ENCODE data around the gene EFEMP1. TPM values are rescaled to one million over a fixed set of nuclear protein-coding genes. Genes with fewer than 3 reads are reported as not detected.

The EFEMP1 gene
- total RNA-seq, 2 experiments from 2014 or later, result not detected

- ChIA-PET POLR2A (no interaction called here), CTCF (no interaction called here)
- Mint-ChIP-seq H3K27me3 (no peaks in the 10 kb centered on the region), H3K36me3 (ENCODE audit: low read depth) (no peaks in the 10 kb centered on the region), H3K27ac (no peak overlapping the region), H3K4me3 (no peak overlapping the region), H3K4me1 (no peaks in the 10 kb centered on the region), H3K9me3 (no peaks in the 10 kb centered on the region)
- no peak for DNase-seq
Measured at GRCh38 chr2:55862246-55862645, 61.3 kb downstream of the EFEMP1 start.

GRCh38 chr2:55861733-55862132 is 61.8 kb downstream of the EFEMP1 start:
- Mint-ChIP-seq H3K9me3 (no peaks in the 10 kb centered on the region), H3K36me3 (ENCODE audit: low read depth) (no peaks in the 10 kb centered on the region), H3K4me1 (no peaks in the 10 kb centered on the region), H3K4me3 (no peak overlapping the region), H3K27ac (no peak overlapping the region), H3K27me3 (no peaks in the 10 kb centered on the region)
- ChIA-PET POLR2A (no interaction called here), CTCF (no interaction called here)
- no peak for DNase-seq

- H3K36me3 Mint-ChIP-seq (ENCODE audit: low read depth), result no peaks in the 10 kb centered on the region
- CTCF ChIA-PET, result no interaction called here
- no peaks in the 10 kb centered on the region for H3K9me3 Mint-ChIP-seq
- H3K27me3 Mint-ChIP-seq, result no peaks in the 10 kb centered on the region
- no peak overlapping the region for H3K27ac Mint-ChIP-seq
- POLR2A ChIA-PET, result no interaction called here
- DNase-seq, result no peak
- no peaks in the 10 kb centered on the region for H3K4me1 Mint-ChIP-seq
- no peak overlapping the region for H3K4me3 Mint-ChIP-seq
Measured at GRCh38 chr2:55860832-55861231, 62.8 kb downstream of the EFEMP1 start.

- CTCF ChIA-PET, result no interaction called here
- H3K4me3 Mint-ChIP-seq, result no peak overlapping the region
Measured at GRCh38 chr2:55859875-55860274, 63.7 kb downstream of the EFEMP1 start.

GRCh38 chr2:55857766-55858165 is 65.8 kb downstream of the EFEMP1 start:
- H3K4me1 Mint-ChIP-seq, result no peaks in the 10 kb centered on the region
- POLR2A ChIA-PET, result no interaction called here
- no peaks in the 10 kb centered on the region for H3K36me3 Mint-ChIP-seq (ENCODE audit: low read depth)
- DNase-seq, result no peak
- no peak overlapping the region for H3K4me3 Mint-ChIP-seq
- no peak overlapping the region for H3K27ac Mint-ChIP-seq
- CTCF ChIA-PET, result no interaction called here
- H3K9me3 Mint-ChIP-seq, result no peaks in the 10 kb centered on the region
- no peaks in the 10 kb centered on the region for H3K27me3 Mint-ChIP-seq

More at GRCh38 chr2:55859875-55860274, 63.7 kb downstream of the EFEMP1 start:
- no peaks in the 10 kb centered on the region for H3K36me3 Mint-ChIP-seq (ENCODE audit: low read depth)
- POLR2A ChIA-PET, result no interaction called here
- no peaks in the 10 kb centered on the region for H3K4me1 Mint-ChIP-seq
- no peak for DNase-seq
- H3K27me3 Mint-ChIP-seq, result no peaks in the 10 kb centered on the region
- no peak overlapping the region for H3K27ac Mint-ChIP-seq
- H3K9me3 Mint-ChIP-seq, result no peaks in the 10 kb centered on the region

GRCh38 chr2:55856936-55857335 is 66.6 kb downstream of the EFEMP1 start:
- H3K27me3 Mint-ChIP-seq, result no peaks in the 10 kb centered on the region
- ChIA-PET CTCF (no interaction called here), POLR2A (no interaction called here)
- H3K4me1 Mint-ChIP-seq, result no peaks in the 10 kb centered on the region
- H3K27ac Mint-ChIP-seq, result no peak overlapping the region
- DNase-seq, result no peak
- H3K4me3 Mint-ChIP-seq, result no peak overlapping the region
- H3K9me3 Mint-ChIP-seq, result no peaks in the 10 kb centered on the region
- H3K36me3 Mint-ChIP-seq (ENCODE audit: low read depth), result no peaks in the 10 kb centered on the region

GRCh38 chr2:55848096-55848495 is 75.5 kb downstream of the EFEMP1 start:
- Mint-ChIP-seq H3K27ac (no peak overlapping the region), H3K27me3 (peaks cover 2% of the 10 kb centered on the region), H3K4me1 (no peaks in the 10 kb centered on the region), H3K9me3 (no peaks in the 10 kb centered on the region), H3K4me3 (no peak overlapping the region), H3K36me3 (ENCODE audit: low read depth) (no peaks in the 10 kb centered on the region)
- ChIA-PET POLR2A (no interaction called here), CTCF (no interaction called here)
- DNase-seq, result no peak

GRCh38 chr2:55846426-55846825 is 77.2 kb downstream of the EFEMP1 start:
- Mint-ChIP-seq H3K27me3 (no peaks in the 10 kb centered on the region), H3K4me3 (no peak overlapping the region), H3K36me3 (ENCODE audit: low read depth) (no peaks in the 10 kb centered on the region), H3K27ac (no peak overlapping the region), H3K9me3 (no peaks in the 10 kb centered on the region), H3K4me1 (no peaks in the 10 kb centered on the region)
- no peak for DNase-seq
- ChIA-PET CTCF (no interaction called here), POLR2A (no interaction called here)

GRCh38 chr2:55844986-55845385 is 78.6 kb downstream of the EFEMP1 start:
- no peaks in the 10 kb centered on the region for H3K27me3 Mint-ChIP-seq
- no peak for DNase-seq
- no peaks in the 10 kb centered on the region for H3K4me1 Mint-ChIP-seq
- ChIA-PET POLR2A (no interaction called here), CTCF (interaction anchor here (0.6 kb wide), 1 partner anchor 1382 kb away, joined by 3 read pairs; no protein-coding TSS in a partner anchor)
- H3K9me3 Mint-ChIP-seq, result no peaks in the 10 kb centered on the region
- H3K27ac Mint-ChIP-seq, result no peak overlapping the region
- H3K36me3 Mint-ChIP-seq (ENCODE audit: low read depth), result no peaks in the 10 kb centered on the region
- H3K4me3 Mint-ChIP-seq, result no peak overlapping the region

- Mint-ChIP-seq H3K4me1 (no peaks in the 10 kb centered on the region), H3K27me3 (no peaks in the 10 kb centered on the region), H3K9me3 (no peaks in the 10 kb centered on the region), H3K36me3 (ENCODE audit: low read depth) (no peaks in the 10 kb centered on the region), H3K4me3 (no peak overlapping the region), H3K27ac (no peak overlapping the region)
- DNase-seq, result no peak
- CTCF ChIA-PET, result no interaction called here
- POLR2A ChIA-PET, result no interaction called here
Measured at GRCh38 chr2:55843994-55844345, 79.6 kb downstream of the EFEMP1 start.

GRCh38 chr2:55843096-55843993 is 80.2 kb downstream of the EFEMP1 start:
- Mint-ChIP-seq H3K27me3 (no peaks in the 10 kb centered on the region), H3K4me3 (no peak overlapping the region), H3K9me3 (no peaks in the 10 kb centered on the region), H3K4me1 (no peaks in the 10 kb centered on the region), H3K27ac (no peak overlapping the region), H3K36me3 (ENCODE audit: low read depth) (no peaks in the 10 kb centered on the region)
- ChIA-PET POLR2A (no interaction called here), CTCF (no interaction called here)
- no peak for DNase-seq

- Mint-ChIP-seq H3K27ac (no peak overlapping the region), H3K27me3 (no peaks in the 10 kb centered on the region), H3K4me1 (no peaks in the 10 kb centered on the region), H3K36me3 (ENCODE audit: low read depth) (no peaks in the 10 kb centered on the region), H3K9me3 (no peaks in the 10 kb centered on the region), H3K4me3 (no peak overlapping the region)
- POLR2A ChIA-PET, result no interaction called here
- no peak for DNase-seq
- CTCF ChIA-PET, result no interaction called here
Measured at GRCh38 chr2:55842046-55842445, 81.5 kb downstream of the EFEMP1 start.

- H3K4me1 Mint-ChIP-seq, result no peaks in the 10 kb centered on the region
- DNase-seq, result no peak
- no peak overlapping the region for H3K4me3 Mint-ChIP-seq
- CTCF ChIA-PET, result no interaction called here
- no peaks in the 10 kb centered on the region for H3K27me3 Mint-ChIP-seq
- H3K27ac Mint-ChIP-seq, result no peak overlapping the region
- H3K9me3 Mint-ChIP-seq, result no peaks in the 10 kb centered on the region
- H3K36me3 Mint-ChIP-seq (ENCODE audit: low read depth), result no peaks in the 10 kb centered on the region
- POLR2A ChIA-PET, result no interaction called here
Measured at GRCh38 chr2:55840460-55840859, 83.1 kb downstream of the EFEMP1 start.

GRCh38 chr2:55839182-55839819 is 84.3 kb downstream of the EFEMP1 start:
- Mint-ChIP-seq H3K9me3 (no peaks in the 10 kb centered on the region), H3K4me3 (no peak overlapping the region), H3K4me1 (no peaks in the 10 kb centered on the region), H3K36me3 (ENCODE audit: low read depth) (no peaks in the 10 kb centered on the region), H3K27me3 (no peaks in the 10 kb centered on the region), H3K27ac (no peak overlapping the region)
- CTCF ChIA-PET, result no interaction called here
- POLR2A ChIA-PET, result no interaction called here
- no peak for DNase-seq
